AML-193 (cell line): ENCODE data around the gene PTP4A2.
A peak's percentile ranks its signal among the peaks of the same experiment; 100 is the strongest.

Experiments
- DNase-seq, 2 experiments: peaks; one replicate each; lab custom pipeline; 2025; lab: John Stamatoyannopoulos, UW

PTP4A2 gene

DNA sequence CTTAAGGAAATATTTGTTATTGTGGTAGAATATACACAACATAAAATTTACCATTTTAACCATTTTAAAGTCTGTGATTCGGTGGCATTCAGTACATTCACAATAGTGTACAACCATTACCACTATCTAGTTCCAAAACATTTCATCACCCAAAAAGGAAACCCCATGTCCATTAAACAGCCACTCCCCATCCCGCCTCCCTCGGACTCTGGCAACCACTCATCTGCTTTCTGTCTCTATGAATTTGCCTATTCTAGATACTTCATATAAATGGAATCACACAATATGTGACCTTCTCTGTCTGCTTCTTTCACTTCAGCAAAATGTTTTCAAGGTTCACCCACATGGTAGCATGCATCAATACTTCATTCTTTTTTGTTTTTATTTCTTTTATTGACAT, 51.3 kb downstream of the PTP4A2 start:
- DNase-seq, result no peak

DNA sequence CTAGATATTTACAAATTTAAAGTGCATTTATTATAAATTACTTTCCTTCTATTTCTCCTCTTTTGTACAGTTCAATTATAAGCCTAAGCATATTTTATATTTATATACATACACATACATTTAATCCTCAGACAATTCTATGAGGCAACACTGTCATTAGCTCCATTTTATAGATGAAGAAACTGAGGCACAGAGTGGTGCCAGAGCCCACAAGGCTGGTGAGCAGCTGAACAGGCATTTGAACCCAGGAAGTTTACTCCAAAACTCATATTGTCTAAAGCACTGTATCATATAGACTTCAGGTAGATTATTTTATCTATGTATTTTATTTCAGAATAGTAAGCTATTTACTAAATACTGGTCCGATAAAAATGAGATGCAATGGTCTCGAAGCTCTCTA, 52.3 kb downstream of the PTP4A2 start:
- no peak for DNase-seq

DNA sequence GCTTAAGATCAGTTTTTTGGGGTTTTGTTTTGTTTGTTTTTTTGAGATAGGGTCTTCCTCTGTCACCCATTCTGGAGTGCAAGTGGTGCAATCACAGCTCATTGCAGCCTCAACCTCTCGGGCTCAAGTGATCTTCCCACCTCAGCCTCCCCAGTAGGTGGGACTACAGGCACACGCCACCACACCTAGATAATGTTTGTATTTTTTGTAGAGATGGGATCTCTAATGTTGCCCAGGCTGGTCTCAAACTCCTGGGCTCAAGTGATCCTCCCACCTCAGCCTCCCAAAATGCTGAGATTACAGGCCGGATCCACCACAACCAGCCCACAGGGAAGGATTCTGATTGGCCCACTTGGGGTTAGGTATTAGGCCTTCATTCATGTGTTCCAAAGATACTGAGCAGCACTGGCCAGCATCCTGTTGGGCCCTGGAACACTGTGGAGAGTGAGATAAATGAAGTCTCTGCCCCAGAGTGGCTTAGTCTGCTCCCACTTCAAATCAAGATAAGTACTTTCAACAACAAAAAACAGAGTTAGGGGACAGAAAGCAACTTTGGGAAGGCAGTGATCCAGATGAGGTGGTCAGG, 54.7 kb downstream of the PTP4A2 start:
- DNase-seq, result no peak

DNA sequence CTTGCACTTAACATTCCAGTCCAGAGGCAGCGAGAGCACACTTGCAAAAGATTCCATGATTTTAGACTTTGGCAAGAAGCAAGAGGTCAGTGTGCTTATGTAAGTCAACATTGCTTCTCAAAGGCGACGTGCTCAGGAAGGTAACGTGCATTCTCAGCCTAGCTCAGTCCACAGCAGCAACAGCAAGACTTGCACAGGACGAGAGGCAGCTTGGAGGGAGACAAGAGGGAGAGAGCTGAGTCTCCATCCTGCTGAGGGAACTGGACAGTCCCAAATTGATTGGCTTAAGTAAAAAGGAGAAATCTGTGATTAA, 56.5 kb downstream of the PTP4A2 start:
- no peak for DNase-seq

DNA sequence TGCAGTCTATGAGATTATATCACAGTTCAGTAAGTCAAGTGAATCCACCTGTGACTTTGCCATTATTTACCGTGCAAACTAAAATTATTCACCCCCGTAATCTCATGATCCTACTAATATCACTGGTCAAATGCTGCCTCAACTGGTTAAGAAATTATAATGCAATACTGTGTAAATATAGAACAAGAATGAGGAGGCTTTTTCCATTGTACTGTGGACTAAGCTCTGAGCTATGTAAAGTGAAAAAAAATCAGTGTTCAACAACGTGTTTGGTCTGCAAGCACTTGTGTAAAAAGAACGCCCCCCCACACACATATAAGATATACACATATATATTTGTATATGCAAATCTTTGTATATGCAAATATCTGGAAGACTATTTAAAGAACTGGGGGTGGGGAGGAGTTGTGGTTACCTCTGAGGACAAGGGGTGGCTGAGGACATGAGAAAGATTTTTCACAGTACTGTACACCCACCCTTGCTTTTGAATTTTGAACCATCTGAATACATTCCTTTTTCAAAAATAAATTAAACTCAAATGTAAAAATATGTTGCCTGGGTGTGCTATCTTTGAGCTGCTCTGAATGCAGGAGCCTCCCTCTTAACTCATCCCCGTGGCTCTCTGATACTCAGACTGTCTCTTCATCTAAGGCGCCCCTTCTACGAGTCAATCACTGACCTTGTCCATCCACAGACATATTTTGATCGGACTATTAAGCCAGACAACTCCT, 57.0 kb downstream of the PTP4A2 start:
- DNase-seq, result no peak

DNA sequence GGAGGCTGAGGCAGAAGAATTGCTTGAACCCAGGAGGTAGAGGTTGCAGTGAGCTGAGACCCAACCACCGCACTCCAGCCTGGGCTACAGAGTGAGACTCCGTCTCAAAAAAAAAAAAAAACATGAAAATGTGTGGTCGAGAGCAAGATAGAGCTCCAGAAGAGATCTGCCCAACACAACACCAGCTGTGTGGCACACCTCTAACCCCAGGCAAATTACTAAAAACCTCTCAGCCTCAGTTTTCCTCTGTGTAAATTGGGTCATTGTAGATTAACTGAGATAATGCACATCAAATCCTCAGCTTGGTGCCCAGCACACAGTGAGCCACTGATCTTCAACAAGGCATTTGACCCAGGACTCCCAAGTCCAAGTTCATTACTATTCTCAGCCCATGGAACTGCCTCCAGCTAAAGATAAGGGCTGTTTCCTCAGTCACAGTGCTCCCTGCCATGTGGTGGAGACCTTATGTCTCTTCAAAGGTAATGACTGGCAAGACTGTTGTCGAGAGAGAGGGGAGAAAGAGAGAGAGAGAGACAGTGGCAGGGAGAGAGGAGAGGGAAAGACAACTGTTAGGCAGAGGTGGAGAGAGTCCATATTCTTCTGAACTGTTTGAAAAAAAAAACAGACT, 58.1 kb downstream of the PTP4A2 start:
- DNase-seq, result no peak

DNA sequence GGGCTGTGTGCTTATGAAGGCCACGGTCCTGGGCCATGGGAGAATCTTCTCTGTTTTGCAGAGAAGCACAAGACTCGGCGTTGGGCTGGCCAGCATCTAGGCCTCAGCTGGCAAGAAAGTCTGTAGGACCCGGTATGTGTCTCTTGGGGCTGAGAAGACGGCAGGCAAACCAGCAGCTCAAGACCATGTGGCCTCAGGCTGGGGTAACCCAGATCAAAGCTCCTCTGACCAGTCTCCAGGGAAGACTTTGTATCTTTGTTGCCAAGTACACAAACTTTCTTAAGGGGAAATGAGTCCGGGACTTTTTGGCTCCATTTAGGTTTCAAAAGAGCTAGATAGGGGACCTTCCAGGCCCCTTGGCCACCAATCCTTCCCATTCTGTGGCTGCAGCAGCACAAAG, 60.1 kb downstream of the PTP4A2 start:
- no peak for DNase-seq

DNA sequence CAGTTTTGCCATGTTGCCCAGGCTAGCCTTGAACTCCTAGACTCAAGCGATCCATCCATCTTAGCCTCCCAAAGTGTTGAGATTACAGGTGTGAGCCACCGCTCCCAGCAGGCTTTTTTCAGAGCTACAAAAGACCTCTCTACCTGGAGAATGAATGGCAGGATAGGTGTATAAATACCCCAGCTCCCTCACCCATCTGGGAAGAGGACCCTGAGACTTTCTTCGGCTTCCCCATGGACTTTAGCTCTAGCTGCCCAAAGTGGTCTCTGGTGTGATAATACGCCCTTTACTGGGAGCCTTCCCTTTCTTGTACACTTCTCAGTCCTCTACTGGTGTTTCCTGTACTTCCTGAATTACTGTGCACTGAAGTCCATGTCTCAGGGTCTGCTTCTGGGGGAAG, 60.6 kb downstream of the PTP4A2 start:
- no peak for DNase-seq

DNA sequence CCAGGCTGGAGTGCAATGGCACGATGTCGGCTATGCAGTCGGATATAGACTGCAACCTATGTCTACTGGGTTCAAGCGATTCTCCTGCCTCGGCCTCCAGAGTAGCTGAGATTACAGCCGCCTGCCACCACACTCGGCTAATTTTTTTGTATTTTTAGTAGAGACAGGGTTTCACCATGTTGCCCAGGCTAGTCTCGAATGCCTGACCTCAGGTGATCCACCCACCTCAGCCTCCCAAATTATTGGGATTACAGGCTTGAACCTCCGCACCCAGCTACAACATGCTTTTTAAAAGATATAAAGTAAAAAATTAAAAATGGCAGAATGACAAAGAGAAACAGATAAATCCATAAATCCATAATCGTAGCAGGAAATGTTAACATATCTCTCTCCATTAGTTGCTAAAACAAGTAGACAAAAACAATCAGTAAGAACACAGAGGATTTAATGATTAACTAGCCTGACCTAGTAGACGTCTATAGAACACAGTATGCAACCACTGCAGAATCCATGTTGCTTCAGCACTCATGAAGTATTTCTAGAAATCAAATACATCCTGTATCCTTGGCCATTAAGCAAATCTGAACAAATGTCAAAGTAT, 62.4 kb downstream of the PTP4A2 start:
- DNase-seq, result no peak

DNA sequence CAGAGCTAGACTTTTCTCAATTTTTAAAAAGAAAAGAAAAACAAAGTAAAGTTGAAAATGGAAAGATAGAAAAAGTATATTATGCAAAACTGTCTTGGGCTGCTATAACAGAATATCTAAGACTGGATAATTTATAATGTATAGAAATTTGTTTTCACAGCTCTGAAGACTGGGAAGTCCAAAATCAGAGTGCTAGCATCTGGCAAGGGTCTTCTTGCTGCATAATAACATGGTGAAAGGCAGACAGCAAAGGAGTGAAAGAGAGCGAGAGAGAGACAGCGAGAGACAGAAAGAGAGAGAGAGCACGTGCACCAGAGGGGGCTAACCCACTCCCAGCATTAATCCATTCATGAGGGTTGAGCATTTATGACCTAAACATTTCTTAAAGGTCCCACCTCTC, 63.2 kb downstream of the PTP4A2 start:
- DNase-seq, result no peak

DNA sequence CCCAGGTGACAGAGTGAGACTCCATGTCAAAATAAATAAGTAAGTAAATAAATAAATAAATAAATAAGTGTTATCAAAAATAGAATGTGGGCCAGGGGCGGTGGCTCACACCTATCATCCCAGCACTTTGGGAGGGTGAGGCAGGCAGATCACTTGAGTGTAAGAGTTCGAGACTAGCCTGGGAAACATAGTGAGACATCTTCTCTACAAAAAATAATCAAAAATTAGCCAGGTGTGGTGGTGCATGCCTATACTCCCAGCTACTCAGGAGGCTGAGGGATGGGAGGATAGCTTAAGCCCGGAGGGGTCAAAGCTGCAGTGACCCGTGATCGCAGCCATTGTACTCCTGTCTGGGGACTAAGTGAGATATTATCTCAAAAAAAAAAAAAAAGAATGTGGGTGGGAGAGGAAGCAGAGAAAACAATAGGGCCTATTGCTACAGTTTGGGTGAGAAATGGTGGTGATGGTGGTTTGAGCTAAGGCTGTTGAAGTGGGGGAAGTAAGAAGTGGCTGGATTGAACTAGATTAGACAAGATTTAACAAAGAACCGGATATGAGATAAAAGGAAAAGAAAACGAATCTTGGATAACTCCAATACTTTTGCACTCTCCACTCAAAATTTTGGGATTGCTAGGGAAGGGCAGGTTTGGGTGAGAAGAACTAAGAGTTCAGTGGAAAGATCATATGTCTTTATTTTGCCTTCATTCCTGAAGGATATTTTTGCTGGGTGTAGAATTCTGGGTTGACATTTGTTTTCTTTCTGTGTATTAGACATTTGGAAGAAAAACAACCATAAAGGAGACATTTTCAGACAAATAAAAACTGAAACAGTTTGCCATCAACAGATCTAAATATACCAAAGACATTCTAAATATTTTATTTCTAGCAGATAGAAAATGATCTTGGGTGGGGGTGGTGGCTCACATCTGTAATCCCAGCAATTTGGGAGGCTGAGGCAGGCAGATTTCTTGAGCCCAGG, 65.2 kb downstream of the PTP4A2 start:
- no peak for DNase-seq

DNA sequence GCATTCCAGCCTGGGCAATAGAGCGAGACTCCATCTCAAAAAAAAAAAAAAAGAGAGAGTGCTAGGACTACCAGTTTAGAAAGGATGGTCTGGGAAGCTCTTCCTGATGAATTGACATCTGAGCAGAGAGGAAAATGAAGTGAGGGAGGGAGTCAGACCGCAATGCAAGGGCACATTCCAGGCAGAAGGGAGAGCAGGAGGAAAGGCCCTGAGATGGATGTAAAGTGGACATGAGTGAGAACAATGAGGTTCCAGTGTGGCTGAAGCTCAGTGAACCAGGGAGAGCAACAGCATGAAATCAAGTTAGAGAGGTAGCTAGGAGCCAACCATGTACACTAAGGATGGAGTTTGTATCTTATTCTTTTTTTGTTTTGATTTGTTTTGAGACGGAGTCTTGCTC, 66.5 kb downstream of the PTP4A2 start:
- DNase-seq, result no peak

DNA sequence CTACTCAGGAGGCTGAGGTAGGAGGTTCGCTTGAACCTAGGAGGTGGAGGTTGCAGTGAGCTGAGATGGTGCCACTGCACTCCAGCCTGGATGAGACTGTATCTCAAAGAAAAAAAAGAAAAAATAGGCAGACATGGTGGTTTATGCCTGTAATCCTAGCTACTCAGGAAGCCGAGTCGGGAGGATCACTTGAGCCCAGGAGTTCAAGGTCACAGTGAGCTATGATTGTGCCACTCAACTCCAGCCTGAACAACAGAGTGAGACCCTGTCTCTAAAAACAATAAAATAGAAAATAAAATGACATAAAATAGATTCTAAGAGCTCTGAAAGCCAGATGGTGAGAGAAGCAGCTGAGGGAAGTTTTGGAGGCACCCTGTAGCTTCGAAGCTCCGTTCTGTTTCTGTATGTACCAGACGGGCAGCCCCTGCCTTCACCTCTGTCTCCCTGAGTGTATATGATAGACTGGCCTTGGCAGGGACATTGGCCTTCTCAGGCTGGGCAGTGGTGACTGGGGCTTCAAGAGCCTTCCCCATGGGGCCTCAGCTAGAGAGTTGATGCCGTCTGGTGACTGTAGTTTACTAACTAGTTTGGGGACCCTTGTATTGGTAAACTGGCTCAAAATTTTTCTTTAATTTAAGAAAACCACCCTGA, 68.0 kb downstream of the PTP4A2 start:
- DNase-seq, result no peak

DNA sequence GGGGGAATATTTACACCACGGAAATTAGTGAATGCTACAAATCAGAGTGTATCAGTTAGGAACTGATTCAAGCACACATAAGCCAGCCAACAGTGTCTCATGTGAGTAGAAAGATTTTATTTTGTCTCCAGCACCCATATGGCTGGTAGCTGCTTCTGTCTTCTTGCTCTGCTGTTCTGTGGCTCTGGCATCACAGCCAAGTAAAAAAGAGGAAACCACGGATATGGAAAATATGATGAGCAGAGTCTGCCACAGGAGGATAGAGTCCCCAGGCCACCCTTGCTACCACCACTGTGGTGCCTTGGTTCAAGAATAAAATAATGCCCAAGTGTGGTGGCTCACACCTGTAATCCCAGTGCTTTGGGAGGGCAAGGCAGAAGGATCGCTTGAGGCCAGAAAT, 68.7 kb downstream of the PTP4A2 start:
- DNase-seq, result peak in 1 of 2 experiments; percentile 8

DNA sequence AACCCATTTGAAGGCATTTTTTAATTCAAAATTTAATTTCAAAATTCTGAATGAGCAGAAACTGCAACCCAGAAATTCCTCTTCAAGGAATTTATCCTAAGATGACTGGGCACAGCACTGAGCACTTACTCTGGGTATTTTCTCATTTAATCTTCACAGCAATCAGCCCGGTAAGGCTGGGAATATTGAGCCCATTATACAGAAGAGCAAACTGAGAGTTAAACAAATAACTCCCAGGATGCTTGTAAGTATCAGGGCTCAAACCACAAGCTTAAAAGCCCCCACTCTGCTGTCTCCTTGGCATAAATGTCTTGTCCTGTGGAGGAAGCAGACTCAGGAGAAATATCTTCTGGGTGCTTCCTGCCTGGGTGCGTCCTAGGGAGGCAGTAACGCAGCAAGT, 69.3 kb downstream of the PTP4A2 start:
- DNase-seq, result no peak

DNA sequence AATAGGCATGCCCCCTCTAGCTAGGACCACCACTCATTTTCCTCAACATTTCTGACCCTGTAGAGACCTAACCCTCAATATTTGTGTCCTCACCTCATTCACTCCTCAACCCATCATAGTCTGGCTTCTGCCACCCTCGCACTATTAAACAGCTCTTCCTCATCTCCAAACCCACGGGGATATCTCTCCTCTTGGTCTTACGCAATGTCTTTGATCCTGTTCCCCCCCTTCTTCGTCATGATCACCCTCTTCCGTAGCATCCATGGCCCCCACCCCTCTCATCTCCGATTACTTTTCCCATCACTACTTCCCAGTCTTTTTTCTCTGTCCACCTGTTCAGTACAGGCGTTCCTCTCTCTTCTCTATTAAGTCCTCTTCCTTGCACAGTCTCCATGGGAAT, 70.6 kb downstream of the PTP4A2 start:
- DNase-seq, result no peak

DNA sequence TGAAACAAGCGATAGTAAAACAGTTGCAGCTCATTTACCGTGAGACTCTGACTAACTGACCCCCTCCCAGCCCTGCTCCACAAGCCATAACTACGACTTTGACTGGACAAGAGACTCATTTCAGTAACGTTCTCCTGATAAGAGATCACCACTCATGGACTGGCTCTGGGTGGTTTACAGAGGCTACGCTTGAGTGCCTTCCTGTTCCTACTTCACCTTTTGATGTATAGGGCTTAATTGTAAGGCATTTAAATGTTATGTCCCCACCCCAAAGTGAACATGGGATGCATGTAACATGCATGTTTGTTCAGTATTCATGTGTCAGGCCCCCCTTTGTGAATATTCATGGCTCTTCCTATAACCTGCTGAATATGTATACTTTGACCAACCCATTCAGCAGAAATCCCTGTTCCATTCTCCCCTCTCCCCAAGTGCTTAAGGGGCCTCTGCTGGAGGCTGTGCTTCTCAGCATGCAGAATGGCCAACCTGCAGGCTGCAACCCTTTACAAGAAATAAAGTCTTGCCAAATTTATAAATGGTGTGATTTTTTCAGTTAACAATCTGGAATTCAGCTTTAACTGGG, 71.6 kb downstream of the PTP4A2 start:
- DNase-seq, result no peak

DNA sequence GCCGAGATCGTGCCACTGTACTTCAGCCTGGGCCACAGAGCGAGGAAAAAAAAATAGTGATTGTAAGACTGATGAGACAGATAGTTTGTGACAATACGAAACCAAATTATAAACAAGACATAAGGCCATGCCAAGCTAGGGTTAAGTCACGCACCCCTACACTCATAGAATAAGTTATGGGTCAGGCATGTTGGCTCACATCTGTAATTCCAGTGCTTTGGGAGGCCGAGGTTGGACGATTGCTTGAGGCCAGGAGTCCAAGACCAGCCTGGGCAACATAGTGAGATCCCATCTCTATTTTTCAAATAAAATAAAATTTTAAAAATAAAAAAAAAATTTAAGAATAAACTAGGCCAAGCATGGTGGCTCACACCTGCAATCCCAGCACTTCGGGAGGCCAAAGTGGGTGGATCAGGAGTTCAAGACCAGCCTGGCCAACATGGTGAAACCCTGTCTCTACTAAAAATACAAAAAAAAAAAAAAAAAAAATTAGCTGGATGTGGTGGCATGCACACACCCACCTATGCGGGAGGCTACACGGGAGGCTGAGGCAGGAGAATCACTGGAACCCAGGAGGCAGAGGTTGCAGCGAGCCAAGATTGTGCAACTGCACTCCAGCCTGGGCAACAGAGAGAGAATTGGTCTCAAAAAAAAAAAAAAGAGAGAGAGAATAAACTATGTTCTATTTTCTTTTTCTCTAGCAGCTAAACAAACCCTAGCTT, 72.3 kb downstream of the PTP4A2 start:
- no peak for DNase-seq

DNA sequence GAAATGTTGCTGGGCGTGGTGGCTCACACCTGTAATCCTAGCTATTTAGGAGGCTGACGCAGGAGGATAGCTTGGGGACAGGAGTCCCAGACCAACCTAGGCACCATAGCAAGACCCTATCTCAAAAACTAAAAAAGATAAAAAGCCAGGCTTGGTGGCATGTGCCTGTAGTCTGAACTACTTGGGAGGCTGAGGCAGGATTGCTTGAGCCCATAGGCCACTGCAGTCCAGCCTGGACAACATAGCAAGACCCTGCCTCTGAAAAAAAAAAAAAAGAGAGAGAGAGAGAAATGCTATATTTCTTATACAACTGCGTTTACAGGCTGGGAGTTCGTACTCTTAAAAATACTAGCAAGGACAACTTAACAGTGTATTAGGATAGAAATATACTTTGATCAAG, 76.1 kb downstream of the PTP4A2 start:
- DNase-seq, result no peak

DNA sequence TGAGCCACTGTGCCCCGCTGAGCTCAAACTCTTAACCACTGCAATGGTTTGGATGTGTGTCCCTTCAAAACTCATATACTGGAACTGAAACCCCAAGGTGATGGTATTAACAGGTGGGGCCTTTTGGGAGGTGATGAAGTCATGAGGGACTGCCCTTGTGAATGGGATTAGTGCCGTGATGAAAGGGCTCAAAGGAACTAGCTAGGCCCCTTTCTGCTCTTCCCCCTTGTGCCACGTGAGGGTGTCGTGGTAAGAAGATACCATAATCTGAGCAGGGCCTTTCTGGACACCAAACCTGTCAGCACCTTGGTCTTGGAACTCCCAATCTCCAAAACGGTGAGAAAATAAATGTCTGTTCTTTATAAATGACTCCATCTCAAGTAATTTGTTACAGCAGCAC, 76.8 kb downstream of the PTP4A2 start:
- no peak for DNase-seq

DNA sequence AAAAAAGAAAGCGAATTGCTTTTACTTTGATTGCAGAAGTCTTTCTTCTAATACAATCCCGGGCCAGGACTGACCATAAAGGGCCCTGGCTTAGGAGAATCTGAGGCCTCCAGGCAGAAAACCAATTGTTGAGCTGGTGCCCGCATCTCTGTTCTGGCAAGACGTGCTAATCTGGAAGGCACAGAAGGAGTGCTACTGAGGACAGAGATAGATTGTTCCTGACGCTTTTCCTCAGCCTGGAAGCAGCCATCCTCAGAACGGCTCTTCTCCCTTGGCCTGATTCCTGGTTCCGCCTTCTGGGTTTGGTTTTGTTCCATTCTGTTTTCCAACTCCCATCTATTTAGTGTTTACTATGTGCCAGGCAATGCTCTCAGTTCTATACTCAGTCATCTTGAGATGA, 77.6 kb downstream of the PTP4A2 start:
- no peak for DNase-seq
